D721Med (cell line): ENCODE results near the gene GP1BA.

Experiments used
- DNase-seq: peaks from one replicate; pipeline ENCODE4 v3.0.0; 2011; ENCODE audit warnings: low spot score; ENCODE audit not compliant: insufficient read length
- FAIRE-seq: peaks from 2 replicates; lab custom pipeline; 2011; peaks lifted over from hg19 to GRCh38; lab: Jason Lieb, UNC
- CTCF ChIP-seq: IDR thresholded peaks from 2 replicates; pipeline ENCODE4 v1.5.1; 2012; ENCODE audit warnings: mild to moderate bottlenecking, control low read depth; ENCODE audit not compliant: insufficient read depth; ENCODE audit errors: missing control alignments

The GP1BA gene

GRCh38 chr17:4955091-4955490, 23.0 kb downstream of the GP1BA start:
- FAIRE-seq (no peak), DNase-seq (no peak)
- TF ChIP-seq CTCF, result no peak

GRCh38 chr17:4956493-4957061, 24.5 kb downstream of the GP1BA start:
- DNase-seq (no peak), FAIRE-seq (no peak)
- no peak for TF ChIP-seq CTCF

- no peak for DNase-seq
- no peak for FAIRE-seq
- TF ChIP-seq CTCF, result no peak
Measured at GRCh38 chr17:4958102-4958501, 26.0 kb downstream of the GP1BA start.

- TF ChIP-seq CTCF, result no peak
- DNase-seq (no peak), FAIRE-seq (no peak)
Measured at GRCh38 chr17:4959261-4959965, 27.3 kb downstream of the GP1BA start.

GRCh38 chr17:4960279-4960922, 28.3 kb downstream of the GP1BA start:
- TF ChIP-seq CTCF, result no peak
- no peak for FAIRE-seq
- DNase-seq, result no peak

- DNase-seq, result no peak
- no peak for TF ChIP-seq CTCF
- no peak for FAIRE-seq
Measured at GRCh38 chr17:4965311-4965986, 33.4 kb downstream of the GP1BA start.
